Lower leg skin (tissue), 3 donors: ENCODE measurements around the gene MYCBP2.

Source experiments
- CTCF ChIP-seq, 3 donors: fragments of 450-650 bp; IDR thresholded peaks; one replicate each; pipeline ENCODE4 v1.5.1; 2016; ENCODE audit warnings: antibody characterized with exemption in 3 of 3, mild to moderate bottlenecking in 3 of 3, moderate library complexity in 2 of 3
- POLR2A ChIP-seq, 2 donors: fragments of 450-650 bp; IDR thresholded peaks; one replicate each; pipeline ENCODE4 v1.6.1; 2016 to 2017; ENCODE audit warnings: antibody characterized with exemption in 2 of 2, mild to moderate bottlenecking in 1 of 2, moderate library complexity in 1 of 2

GRCh38 chr13:77289851-77290250 lies 37.0 kb downstream of the MYCBP2 start:
- TF ChIP-seq CTCF (IDR thresholded peaks at IDR 0.05) (no peak), POLR2A (IDR thresholded peaks at IDR 0.05) (no peak)
